Esophagus squamous epithelium (tissue), 4 donors: Measurements from ENCODE around the gene CELF2.

Source experiments
- CTCF ChIP-seq, 6 experiments: fragments of 450-650 bp in 4 of 6; fragments of 200-600 bp in 2 of 6; sonication (generic) in 2 of 6; IDR thresholded peaks; one replicate each; pipeline ENCODE4 v1.5.1; 2016 to 2019; ENCODE audit warnings: antibody characterized with exemption in 6 of 6, mild to moderate bottlenecking in 4 of 6, moderate library complexity in 4 of 6
- POLR2A ChIP-seq, 4 donors: fragments of 450-650 bp; IDR thresholded peaks; one replicate each; pipeline ENCODE4 v1.6.1; 2017; ENCODE audit warnings: antibody characterized with exemption in 4 of 4, mild to moderate bottlenecking in 4 of 4, moderate library complexity in 3 of 4

GRCh38 chr10:11154333-11154732 is 136.7 kb downstream of the CELF2 start:
- TF ChIP-seq POLR2A (IDR thresholded peaks at IDR 0.05) (no peak), CTCF (IDR thresholded peaks at IDR 0.05) (no peak)
